CD14-positive monocyte (primary cell): ENCODE results near the gene ZNF22. TPM values are rescaled to one million over a fixed set of nuclear protein-coding genes. Genes with fewer than 3 reads are reported as not detected.

Experiments used
- DNase-seq, 3 donors: peaks; one replicate each; pipeline ENCODE4 v3.0.0-alpha.2; 2011 to 2022
- H2AFZ ChIP-seq: 2 replicates; pipeline ENCODE4 v1.6.0; 2012; ENCODE audit warnings: mild to moderate bottlenecking, low read depth, low read length, inconsistent platforms; ENCODE audit not compliant: insufficient read depth, poor library complexity, severe bottlenecking
- H3K27ac ChIP-seq, 2 donors: 1 replicate in 1 of 2; 2 replicates in 1 of 2; pipeline ENCODE4 v1.5.1; 2012 to 2013; ENCODE audit warnings: low read length in 2 of 2, control low read depth in 1 of 2, inconsistent platforms in 1 of 2, low read depth in 1 of 2, mild to moderate bottlenecking in 1 of 2
- H3K27me3 ChIP-seq, 2 donors: one replicate each; pipeline versions ENCODE4 v1.6.0 to v1.6.1; 2011 to 2013; ENCODE audit warnings: low read length in 2 of 2; ENCODE audit not compliant: control insufficient read depth in 2 of 2, insufficient read depth in 2 of 2
- H3K36me3 ChIP-seq, 2 donors: replicated peaks in 1 of 2; 1 replicate in 1 of 2; 2 replicates in 1 of 2; pipeline versions ENCODE4 v1.5.1 to v1.6.1; 2012 to 2013; ENCODE audit warnings: low read length in 2 of 2, control low read depth in 1 of 2, inconsistent platforms in 1 of 2, mild to moderate bottlenecking in 1 of 2; ENCODE audit not compliant: insufficient read depth in 2 of 2, control insufficient read depth in 1 of 2
- H3K4me1 ChIP-seq, 2 donors: 1 replicate in 1 of 2; 2 replicates in 1 of 2; pipeline versions ENCODE4 v1.5.1 to v1.6.1; 2012 to 2013; ENCODE audit warnings: low read length in 2 of 2, control low read depth in 1 of 2, inconsistent platforms in 1 of 2, mild to moderate bottlenecking in 1 of 2, moderate library complexity in 1 of 2; ENCODE audit not compliant: insufficient read depth in 2 of 2, control insufficient read depth in 1 of 2
- H3K4me2 ChIP-seq: replicated peaks from 2 replicates; pipeline ENCODE3; 2012; ENCODE audit warnings: low read length, moderate library complexity, mild to moderate bottlenecking; ENCODE audit not compliant: poor library complexity, severe bottlenecking; ENCODE audit errors: extremely low read depth
- H3K4me3 ChIP-seq, 3 experiments: fragments of 200-600 bp in 1 of 3; sonication (generic) in 1 of 3; replicated peaks in 1 of 3; 1 replicate in 2 of 3; 2 replicates in 1 of 3; pipeline ENCODE4 v1.5.1; 2011 to 2013; ENCODE audit warnings: low read length in 3 of 3, mild to moderate bottlenecking in 3 of 3, control low read depth in 2 of 3, low read depth in 2 of 3, inconsistent platforms in 1 of 3, moderate library complexity in 1 of 3
- H3K79me2 ChIP-seq: 2 replicates; pipeline ENCODE4 v1.6.0; 2012; ENCODE audit warnings: mild to moderate bottlenecking, control low read depth, inconsistent platforms, low read length, moderate library complexity; ENCODE audit not compliant: insufficient read depth
- H3K9ac ChIP-seq: 2 replicates; pipeline ENCODE4 v1.6.0; 2017; ENCODE audit warnings: low read length, mild to moderate bottlenecking; ENCODE audit not compliant: insufficient read depth, poor library complexity, severe bottlenecking
- H3K9me3 ChIP-seq, 2 donors: replicated peaks in 1 of 2; 1 replicate in 1 of 2; 2 replicates in 1 of 2; pipeline versions ENCODE4 v1.5.1 to v1.6.1; 2012 to 2013; ENCODE audit warnings: low read length in 2 of 2, control low read depth in 1 of 2; ENCODE audit not compliant: control insufficient read depth in 1 of 2, insufficient read depth in 1 of 2
- H4K20me1 ChIP-seq: 2 replicates; pipeline ENCODE4 v1.6.0; 2012; ENCODE audit warnings: mild to moderate bottlenecking, low read length, control low read depth, moderate library complexity; ENCODE audit not compliant: insufficient read depth
- H3K27ac Mint-ChIP-seq, 7 donors: one replicate each; pipeline ENCODE4 v1.8.0; 2020; ENCODE audit warnings: mild to moderate bottlenecking in 7 of 7, mixed read lengths in 7 of 7, moderate library complexity in 6 of 7, inconsistent platforms in 2 of 7
- H3K27me3 Mint-ChIP-seq, 3 donors: one replicate each; pipeline ENCODE4 v1.8.0; 2021 to 2022; ENCODE audit warnings: low read depth in 3 of 3, mild to moderate bottlenecking in 3 of 3, mixed read lengths in 3 of 3, moderate library complexity in 3 of 3, inconsistent platforms in 1 of 3
- H3K36me3 Mint-ChIP-seq, 2 donors: one replicate each; pipeline ENCODE4 v1.8.0; 2020; ENCODE audit warnings: mixed read lengths in 2 of 2, inconsistent platforms in 1 of 2, mild to moderate bottlenecking in 1 of 2
- H3K4me1 Mint-ChIP-seq: one replicate; pipeline ENCODE4 v1.8.0; 2020; ENCODE audit warnings: mild to moderate bottlenecking, mixed read lengths
- H3K4me3 Mint-ChIP-seq, 2 donors: one replicate each; pipeline ENCODE4 v1.8.0; 2020; ENCODE audit warnings: mild to moderate bottlenecking in 2 of 2, mixed read lengths in 2 of 2, moderate library complexity in 1 of 2
- H3K9me3 Mint-ChIP-seq, 7 donors: one replicate each; pipeline ENCODE4 v1.8.0; 2020 to 2022; ENCODE audit warnings: mixed read lengths in 7 of 7, mild to moderate bottlenecking in 6 of 7, moderate library complexity in 6 of 7, inconsistent platforms in 2 of 7
- CTCF ChIP-seq: fragments of 200-600 bp; IDR thresholded peaks from one replicate; pipeline ENCODE4 v1.8.0; 2022; ENCODE audit warnings: antibody characterized with exemption, mild to moderate bottlenecking
- WGBS: methylation state at CpG from one replicate; pipeline ENCODE4 v1.1.5; 2013; ENCODE audit warnings: missing lambda C conversion rate; ENCODE audit not compliant: insufficient coverage; 5-methylcytosine and 5-hydroxymethylcytosine counted together
- intact Hi-C, 2 donors: fragments of 100-400 bp; cut with micrococcal nuclease; formaldehyde crosslinking; loops; one replicate each; pipeline versions ENCODE4 v1.15.0 to v1.15.1; 2023
- polyA plus RNA-seq, 3 donors: library from polyadenylated mRNA; depleted of rRNA in 1 of 3; unstranded in 2 of 3; stranded (reverse) in 1 of 3; fragments of 300-500 nt in 2 of 3; fragments of >200 nt in 1 of 3; fragmentation: Illumina TruSeq in 2 of 3; gene quantifications; 1 replicate in 2 of 3; 2 replicates in 1 of 3; pipeline ENCODE4 v1.2.3, GENCODE V29; 2012 to 2021

ZNF22 gene
- polyA plus RNA-seq, 3 donors: 4.1 to 14.6 (median 10.4) TPM

GRCh38 chr10:44980309-44981171 lies 20.2 kb upstream of the ZNF22 start:
- H3K9me3 ChIP-seq: no peaks in the 10 kb centered on the region
- Mint-ChIP-seq H3K36me3 (peaks cover 70 to 93% of the 10 kb centered on the region in 2 donors), H3K9me3 (no peaks in the 10 kb centered on the region), H3K4me1 (peaks cover 21% of the 10 kb centered on the region), H3K4me3 (no peak overlapping the region), H3K27me3 (no peaks in the 10 kb centered on the region), H3K27ac (peak overlapping the region in 4 of 7 donors; percentile 5 to 76 (median 42))
- H3K4me1 ChIP-seq: peaks cover 4 to 19% of the 10 kb centered on the region in 2 donors
- no peak overlapping the region for H2AFZ ChIP-seq
- H3K4me2 ChIP-seq: no peak overlapping the region
- 90% methylated on average over 7 of the region's 14 CpGs for WGBS
- no peak overlapping the region for H3K4me3 ChIP-seq
- peaks cover 91 to 100% of the 10 kb centered on the region in 2 donors for H3K36me3 ChIP-seq
- H4K20me1 ChIP-seq: peaks cover 100% of the 10 kb centered on the region
- H3K27ac ChIP-seq: peak overlapping the region in 1 of 2 donors; percentile 61
- H3K9ac ChIP-seq: no peak overlapping the region
- DNase-seq: no peak
- intact Hi-C loops: no loop called here
- no peaks in the 10 kb centered on the region for H3K27me3 ChIP-seq
- no peak for TF ChIP-seq CTCF
- peaks cover 71% of the 10 kb centered on the region for H3K79me2 ChIP-seq

GRCh38 chr10:44981172-44982113 lies 19.3 kb upstream of the ZNF22 start:
- Histone ChIP-seq H3K27ac (peak overlapping the region in 1 of 2 donors; percentile 54), H3K27me3 (no peaks in the 10 kb centered on the region), H3K4me2 (no peak overlapping the region), H3K4me3 (no peak overlapping the region), H4K20me1 (peaks cover 100% of the 10 kb centered on the region), H3K79me2 (peaks cover 62% of the 10 kb centered on the region), H3K36me3 (peaks cover 94 to 100% of the 10 kb centered on the region in 2 donors), H3K9me3 (no peaks in the 10 kb centered on the region), H3K9ac (no peak overlapping the region), H3K4me1 (peaks cover 4 to 14% of the 10 kb centered on the region in 2 donors), H2AFZ (no peak overlapping the region)
- Mint-ChIP-seq H3K27me3 (no peaks in the 10 kb centered on the region), H3K27ac (peak overlapping the region in 5 of 7 donors; percentile 5 to 57 (median 30)), H3K4me1 (peaks cover 17% of the 10 kb centered on the region), H3K9me3 (no peaks in the 10 kb centered on the region), H3K4me3 (no peak overlapping the region), H3K36me3 (peaks cover 72 to 95% of the 10 kb centered on the region in 2 donors)
- DNase-seq: no peak
- WGBS: 94% methylated on average over 10 of the region's 11 CpGs
- intact Hi-C loops: no loop called here
- no peak for TF ChIP-seq CTCF
